Measurements from ENCODE around the gene RASA4B.
"Not testable (repeated sequence)": the region's sequence is repeated elsewhere in the genome, so short reads cannot be mapped to it uniquely, and the experiment has no call there.

RASA4B gene

DNA sequence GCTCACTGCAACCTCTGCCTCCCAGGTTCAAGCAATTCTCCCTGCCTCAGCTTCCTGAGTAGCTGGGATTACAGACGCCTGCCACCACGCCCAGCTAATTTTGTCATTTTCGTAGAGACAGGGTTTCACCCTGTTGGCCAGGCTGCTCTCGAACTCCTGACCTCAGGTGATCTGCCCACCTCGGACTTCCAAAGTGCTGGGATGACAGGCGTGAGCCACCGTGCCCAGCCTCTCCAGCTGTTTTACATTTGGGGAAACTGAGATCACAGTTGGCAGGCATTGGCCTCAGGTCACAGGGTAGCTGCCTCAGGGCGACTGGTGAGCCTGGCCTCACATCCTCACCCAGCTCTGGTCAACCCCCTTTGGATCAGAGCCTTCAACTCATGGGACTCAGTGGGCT is 7.0 kb downstream of the RASA4B start:
- DNase-seq: not testable (repeated sequence)

DNA sequence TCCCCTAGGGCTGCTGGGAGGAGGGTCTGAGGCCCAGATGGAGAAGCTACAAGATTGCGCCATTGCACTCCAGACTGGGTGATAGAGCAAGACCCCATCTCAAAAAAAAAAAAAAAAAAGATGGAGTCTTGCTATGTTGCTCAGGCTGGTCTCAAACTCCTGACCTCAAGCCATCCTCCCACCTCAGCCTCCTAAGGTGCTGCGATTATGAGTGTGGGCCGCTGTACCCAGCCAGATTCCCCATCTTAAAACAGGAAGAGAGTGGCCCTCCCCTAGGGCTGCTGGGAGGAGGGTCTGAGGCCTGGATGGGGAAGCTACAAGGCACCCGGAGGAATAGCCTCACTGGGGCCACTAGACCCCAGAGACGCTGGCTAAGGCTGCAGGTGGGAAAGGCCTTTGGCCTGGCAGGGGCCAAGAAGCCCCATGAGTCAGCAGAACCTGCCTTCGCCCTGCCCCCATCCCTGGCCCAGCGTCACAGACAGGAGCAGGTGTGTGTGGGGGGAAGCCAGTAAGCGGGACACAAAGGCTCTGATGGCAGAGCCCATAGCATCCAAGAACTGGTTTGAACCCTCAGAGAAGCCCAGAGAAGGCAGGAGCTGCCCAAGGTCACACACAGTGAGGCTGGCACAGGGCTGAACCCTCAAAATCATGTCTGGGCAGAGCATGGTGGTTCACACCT is 10.0 kb downstream of the RASA4B start:
- not testable (repeated sequence) for DNase-seq

DNA sequence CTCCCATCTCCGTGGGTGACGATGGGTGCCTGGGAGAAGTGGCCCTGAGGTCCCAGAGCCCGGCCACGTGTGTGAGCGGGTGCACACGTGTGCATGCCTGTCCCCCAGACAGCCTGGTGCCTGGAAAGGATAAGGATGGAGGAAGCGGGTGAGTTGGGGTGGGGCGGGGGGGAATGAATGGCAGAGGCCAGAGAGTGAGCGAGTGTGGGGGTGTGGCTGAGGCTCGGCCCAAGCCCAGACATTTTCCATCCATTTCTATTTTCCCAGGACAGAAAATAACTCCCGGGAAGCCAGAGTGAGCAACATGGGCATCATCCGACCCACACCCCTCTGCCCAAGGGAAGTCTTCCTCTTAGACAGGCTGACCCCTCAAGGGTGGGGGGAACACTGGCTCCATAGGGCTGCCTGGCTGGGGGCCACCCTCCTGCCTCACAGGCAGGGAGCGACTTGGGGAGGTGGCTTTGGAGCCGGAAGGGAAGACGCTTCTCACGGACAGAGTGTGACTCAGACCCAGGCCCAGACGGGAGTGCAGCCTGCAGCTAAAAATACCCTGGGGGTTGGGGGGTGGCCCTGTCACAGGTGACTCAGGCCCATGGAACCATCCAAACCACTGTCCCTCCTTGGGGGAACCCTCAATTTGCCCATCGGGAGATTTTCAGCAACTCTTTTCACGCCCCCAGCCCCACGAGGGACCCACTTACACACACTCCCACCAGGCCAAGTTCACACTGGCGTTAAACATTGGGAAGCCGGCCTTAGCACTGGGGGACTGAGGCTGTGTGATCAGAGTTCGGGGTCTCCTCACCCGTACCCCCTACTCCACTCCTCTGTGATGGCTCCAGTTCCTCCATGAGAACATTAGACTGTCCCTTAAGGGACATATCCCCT is 12.0 kb downstream of the RASA4B start:
- DNase-seq: not testable (repeated sequence)

DNA sequence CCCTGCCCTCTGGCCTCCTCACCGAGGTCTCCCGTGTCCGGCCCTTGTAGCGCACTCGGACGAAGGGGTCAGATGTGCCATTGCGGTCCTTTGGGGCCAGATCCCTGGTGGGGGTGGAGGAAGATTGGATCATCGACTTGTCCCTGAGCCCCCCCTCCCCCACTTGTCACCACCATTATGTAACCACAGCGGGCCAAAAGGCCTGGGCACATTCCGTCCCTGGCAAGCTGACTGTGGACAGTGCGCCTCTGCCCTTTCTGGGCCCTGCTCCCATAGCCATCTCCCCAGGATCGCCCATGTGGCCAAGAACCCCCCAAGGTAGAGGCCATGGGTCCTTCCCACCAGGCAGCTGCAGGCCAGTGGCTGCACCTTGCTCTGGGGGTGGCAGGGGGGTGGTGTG is 14.4 kb downstream of the RASA4B start:
- not testable (repeated sequence) for DNase-seq

DNA sequence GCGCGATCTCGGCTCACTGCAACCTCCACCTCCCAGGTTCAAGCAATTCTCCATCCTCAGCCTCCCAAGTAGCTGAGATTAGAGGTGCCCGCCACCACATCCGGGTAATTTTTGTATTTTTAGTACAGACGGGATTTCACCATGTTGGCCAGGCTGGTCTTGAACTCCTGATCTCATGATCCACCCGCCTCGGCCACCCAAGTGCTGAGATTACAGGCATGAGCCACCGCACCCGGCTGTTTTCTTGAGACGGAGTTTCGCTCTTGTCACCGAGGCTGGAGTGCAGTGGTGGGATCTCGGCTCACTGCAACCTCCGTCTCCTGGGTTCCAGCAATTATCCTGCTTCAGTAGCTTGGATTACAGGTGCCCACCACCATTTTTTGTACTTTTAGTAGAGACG is 19.3 kb downstream of the RASA4B start:
- not testable (repeated sequence) for DNase-seq

DNA sequence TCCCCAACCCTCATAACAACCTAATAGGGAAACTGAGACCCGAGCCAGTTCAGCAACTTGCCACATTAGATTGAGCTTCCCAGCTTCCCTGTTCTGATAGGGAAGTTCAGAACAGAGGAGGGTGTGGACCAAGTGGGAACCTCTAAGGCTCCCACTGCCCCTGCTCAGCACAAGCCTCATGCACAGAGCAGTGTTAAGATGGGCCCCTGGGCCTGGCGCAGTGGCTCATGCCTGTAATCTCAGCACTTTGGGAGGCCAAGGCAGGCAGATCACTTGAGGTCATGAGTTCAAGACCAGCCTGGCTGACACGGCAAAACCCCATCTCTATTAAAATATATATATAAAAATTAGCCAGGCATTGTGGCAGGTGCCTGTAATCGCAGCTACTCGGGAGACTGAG is 20.3 kb downstream of the RASA4B start:
- DNase-seq: not testable (repeated sequence)

DNA sequence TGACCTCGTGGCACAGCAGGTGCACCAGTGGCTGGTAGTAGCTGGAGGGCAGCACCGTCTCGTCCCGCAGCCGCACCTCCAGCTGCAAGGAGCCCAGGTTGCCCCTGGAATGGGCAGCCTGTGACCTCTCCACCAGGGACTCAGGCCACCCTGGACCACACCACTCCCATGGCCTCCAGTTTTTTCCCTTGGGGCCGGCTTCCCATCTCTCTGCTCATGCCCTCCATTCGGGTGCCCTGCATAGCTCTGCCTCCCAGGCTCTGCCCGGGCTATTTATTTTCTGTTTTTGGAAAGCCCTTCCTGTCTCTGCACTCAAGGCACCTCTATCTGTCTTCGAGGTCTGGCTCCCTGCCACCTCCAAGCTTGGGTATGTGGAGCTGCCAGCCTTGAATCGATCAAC is 20.7 kb downstream of the RASA4B start:
- not testable (repeated sequence) for DNase-seq

DNA sequence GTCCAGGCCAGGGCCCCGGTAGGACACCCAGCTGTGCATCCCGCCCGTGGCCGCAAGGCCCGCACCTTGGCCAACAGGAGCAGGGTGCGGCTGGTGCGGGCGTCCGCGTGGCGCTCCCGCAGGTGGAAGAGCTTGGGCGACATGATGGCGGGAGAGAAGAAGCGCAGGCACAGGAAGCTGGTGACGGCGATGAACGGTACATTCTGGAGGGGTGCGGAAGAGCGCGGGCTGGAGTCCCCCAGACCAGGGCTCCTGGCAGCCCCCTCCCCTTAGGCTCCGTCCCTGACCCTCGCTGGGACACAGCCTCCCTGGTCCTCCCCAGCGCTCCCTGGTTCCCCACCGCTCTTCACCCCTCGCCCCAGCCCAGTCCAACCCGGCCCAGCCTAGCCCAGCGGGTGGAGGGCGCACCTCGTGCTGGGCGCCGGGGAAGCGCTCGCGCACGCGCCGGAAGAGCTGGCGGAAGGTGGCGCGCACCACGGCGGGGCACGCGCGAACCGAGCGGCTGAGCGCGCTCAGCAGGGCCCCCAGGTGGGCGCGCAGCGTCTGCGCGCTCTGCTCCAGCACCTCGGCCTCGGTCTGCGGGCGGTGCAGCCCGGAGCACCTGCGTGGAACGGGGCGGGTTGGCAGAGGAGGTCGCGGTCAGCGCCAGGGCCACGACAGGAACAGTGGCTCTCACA is 23.0 kb downstream of the RASA4B start:
- DNase-seq: not testable (repeated sequence)

DNA sequence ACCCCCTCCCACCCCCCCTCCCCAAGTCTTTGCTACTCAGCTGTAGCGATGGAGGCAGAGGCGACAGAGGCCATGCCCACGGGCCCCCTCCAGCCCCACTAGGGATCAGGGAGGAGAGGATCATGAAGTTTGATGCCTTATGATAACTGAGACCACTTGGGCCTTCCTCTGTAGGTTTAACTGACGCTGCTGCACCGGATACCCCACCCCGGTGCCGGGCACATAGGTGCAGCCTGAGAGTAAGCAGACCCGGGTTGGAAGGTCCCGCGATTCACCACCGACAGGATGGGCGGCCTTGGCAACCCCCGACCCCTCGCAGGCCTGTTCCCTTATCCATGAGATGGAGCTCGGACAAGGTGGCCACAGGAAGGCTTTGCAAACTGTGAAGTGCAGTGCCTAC is 23.6 kb downstream of the RASA4B start:
- DNase-seq: not testable (repeated sequence)

DNA sequence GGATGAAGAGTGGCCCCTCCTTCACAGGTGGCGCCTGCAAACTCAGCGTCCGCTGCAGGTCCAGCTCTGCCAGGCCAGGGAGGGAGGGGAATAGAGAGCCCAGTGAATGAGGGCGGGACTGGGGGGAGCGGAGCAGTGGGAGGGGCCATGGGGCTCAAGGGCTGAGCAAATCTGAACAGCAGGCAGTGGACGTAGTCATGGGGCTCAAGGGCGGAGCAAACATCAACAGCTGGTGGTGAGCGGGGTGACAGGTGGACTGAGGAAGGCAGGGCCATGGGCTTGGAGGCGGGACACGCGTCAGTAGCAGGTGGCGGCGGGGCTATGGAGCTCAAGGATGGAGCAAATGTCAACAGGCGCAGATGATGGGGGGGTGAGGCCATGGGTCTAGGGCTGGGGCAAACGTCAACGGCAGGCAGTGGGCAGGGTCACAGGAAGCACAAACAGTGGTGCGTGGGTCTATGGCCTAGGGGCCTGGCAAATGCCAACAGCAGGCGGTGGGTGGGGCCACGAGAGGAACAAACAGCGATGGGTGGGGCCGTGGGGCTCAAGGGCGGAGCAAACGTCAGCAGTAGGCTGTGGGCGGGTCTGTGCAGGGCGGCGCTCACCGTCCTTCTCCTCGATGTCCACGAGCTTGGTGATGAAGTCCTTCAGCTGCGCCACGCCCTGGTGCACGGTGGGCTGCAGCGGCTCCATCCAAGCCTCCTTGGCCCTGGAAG is 24.2 kb downstream of the RASA4B start:
- not testable (repeated sequence) for DNase-seq

DNA sequence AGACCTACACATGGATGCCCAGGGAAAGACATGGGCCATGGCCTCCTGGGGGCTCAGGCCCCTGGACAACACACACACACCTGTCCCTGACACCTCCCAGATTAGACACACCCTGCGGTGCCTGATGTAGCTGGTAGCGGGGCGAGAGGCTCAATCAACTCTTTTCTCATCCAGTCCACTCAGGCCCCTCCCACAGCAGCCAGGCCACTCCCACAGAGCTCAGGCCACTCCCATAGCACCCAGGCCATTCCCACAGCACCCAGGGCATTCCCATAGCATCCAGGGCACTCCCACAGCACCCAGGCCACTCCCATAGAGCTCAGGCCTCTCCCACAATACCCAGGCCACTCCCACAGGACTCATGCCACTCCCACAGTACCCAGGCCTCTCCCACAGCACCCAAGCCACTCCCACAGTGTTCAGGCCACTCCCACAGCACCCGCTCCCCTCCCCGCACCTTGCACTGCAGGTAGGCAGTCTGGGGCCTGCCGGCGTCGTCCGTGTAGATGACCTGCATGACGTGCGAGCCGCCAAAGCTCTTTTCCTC is 27.0 kb downstream of the RASA4B start:
- peak; percentile 87 for DNase-seq

DNA sequence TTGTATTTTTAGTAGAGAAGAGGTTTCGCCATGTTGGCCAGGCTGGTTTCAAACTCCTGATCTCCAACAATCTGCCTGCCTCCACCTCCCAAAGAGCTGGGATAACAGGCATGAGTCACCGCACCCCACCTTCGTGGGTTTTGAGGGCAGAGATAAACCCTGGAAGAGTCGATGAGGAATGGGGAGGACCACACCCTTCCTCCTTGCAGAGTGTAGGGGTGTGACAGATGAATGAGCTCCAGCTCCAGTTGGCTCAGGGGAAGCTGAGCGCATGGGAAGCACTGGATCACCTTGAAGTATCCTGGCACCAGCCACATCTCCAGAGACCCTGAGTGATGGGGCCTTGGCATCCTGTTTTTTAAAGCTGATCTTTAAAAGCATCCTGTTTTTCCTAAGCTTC is 33.3 kb downstream of the RASA4B start:
- not testable (repeated sequence) for DNase-seq

DNA sequence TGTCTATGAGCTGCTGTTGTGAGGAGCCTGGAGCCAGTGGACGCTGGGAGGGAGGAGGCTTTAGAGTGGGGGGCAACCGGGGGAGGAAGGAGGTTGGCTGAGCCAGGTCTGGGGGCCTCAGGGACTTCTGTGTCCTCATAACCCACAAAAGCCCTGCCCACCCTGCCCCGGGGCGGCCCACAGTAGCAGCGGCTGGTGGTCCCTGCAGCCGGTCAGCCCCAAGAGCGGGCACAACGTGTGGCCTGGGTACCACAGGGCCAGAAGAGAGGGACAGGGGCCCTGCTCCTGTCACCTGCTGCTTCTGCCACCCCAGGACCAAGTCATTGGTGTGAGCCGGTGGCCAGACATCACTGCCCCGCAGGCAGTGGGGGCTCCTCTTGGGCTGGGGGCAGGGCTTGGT is 35.6 kb downstream of the RASA4B start:
- DNase-seq: not testable (repeated sequence)

DNA sequence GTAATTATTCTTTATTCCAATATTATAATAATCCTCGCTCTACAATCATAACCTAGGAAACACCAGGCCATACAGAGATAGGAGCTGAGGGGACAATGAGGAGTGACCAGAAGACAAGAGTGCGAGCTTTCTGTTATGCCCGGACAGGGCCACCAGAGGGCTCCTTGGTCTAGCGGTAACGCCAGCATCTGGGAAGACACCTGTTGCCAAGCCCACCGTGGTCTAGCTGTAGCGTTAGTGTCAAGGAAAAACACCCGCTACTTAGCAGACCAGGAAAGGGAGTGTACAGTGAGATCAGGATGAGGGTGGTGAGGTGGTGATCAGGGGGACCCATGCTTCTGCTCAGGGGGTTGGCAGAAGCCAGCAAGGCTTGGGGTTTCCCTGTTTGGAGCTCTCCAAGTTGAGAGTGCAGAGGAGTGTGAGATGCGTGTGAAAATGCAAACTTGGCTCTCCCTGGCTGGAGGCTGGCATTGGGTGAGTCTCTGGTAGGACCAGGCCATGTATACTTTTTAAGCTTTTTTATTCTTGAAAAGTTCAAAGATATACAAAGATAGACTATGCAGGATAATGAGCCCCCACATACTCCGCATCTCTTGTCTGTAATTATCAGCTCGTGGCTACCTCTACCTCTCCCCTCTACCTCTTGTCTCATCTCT is 37.5 kb downstream of the RASA4B start:
- DNase-seq: peak; percentile 58

DNA sequence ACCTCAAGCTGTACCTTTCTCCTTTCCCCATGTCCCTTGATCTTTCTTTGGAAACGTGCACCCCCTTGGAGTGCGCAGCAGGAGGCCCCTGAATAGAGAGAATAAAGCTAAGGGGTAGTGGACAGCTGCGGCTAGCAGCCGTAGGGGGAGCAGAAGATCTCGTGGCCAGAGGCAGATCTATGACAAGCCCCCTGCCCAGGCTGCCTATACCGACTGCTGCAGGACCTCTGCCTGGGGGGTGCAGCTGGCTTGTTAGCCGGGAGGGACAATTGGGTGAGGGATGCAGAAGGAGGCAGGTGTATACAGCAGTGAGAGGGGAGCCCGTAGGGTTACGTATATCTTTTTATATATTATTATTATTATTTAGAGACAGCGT is 38.4 kb downstream of the RASA4B start:
- not testable (repeated sequence) for DNase-seq

DNA sequence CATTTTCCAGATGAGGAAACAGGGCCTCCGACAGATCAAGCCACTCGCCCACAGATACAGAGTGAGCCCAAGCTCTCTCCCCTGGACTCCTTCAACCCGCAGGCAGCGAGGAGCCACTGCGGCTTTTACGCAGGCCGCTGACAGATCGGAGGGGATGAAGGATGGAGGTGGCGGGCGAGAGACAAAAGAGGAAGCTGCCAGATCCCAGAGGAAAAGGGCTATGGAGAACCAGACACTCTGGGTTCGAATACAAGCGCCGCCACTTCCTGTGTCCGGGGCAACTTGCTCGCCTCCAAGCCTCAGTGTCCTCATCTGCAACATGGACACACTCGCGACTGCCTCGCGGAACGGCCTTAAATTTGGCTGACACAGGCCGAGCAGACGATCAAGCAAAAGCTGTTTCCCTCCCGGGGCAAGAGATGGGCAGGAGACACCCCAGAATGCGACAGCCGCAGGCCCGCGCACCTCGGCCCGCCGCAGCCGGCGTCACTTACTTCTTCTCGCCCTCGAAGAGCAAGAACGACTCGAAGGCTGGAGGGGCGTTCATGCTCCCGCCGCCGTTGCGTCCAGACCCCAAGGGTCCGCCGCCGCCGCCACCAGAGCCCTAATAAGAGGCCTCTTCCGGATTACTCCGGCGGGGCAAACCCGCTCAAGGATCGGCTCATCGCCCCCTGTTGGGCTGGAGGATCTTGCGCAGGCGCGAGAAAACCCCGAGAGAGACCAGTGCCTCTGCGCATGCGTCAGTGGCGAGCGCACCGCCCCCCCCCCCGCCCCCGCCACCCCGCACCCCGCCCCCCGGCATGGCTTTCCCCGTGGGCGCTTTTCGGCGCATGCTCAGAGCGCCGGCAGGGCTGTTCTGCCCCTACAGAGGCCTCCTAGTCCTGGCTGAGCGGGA is 39.0 kb downstream of the RASA4B start, which contains the start of gene POLR2J:
Gene POLR2J (minus strand): TSS at position 609 of the 895 bp plus-strand sequence. CDS start 62 bp downstream, at position 547.
- peak; percentile 92 for DNase-seq

DNA sequence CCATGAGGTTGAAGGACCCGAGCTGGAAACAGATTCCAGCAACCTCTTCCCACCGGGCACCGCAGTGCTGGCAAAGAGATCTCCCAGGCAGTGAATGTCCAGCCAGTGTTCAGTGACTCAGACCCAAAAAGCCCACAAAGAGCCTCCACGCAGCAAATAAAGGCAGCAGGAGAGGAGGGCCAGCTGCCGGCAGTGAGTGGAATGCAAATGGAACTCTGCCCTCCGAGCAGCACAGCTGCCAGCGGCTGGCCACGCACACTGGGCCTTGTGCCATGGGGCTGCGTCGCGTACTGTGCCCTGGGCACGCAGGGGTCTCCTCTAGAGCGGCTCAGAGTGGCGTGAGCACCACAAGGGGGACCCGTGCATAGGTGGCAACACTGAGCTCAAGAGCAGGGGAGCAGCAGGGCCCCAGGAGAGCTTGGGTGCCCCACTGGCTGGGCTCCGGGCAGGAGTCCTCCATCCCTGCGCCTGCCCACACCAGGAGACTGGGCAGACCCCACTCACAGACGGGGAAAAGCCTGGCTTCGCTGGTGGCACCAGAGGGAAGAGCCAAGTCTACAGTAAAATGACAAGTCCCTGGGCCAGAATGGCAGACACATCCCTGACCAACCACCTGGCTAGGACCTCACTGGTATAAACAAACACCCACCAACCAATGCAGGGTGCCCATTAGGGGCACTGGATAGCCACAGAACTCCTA is 42.7 kb downstream of the RASA4B start:
- DNase-seq: not testable (repeated sequence)

DNA sequence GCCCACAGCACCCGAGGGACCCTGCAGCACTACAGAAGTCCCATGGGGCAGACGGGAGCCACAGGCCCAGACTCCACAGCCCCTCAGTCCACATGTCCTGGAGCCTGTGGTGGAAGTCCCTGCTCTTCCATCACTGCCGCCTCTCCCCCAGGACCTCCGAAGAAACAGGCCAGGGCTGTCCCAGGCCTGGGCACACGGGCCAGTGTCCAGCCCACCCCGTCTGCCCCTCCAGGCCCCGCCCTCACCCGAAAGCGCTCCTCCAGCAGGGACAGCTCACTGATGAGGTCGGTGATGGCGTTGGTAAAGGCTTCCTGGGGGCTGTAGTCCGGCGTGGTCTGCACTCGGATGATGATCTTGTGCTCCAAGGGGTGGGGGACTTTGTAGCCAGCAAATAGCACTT is 43.5 kb downstream of the RASA4B start:
- DNase-seq: not testable (repeated sequence)

DNA sequence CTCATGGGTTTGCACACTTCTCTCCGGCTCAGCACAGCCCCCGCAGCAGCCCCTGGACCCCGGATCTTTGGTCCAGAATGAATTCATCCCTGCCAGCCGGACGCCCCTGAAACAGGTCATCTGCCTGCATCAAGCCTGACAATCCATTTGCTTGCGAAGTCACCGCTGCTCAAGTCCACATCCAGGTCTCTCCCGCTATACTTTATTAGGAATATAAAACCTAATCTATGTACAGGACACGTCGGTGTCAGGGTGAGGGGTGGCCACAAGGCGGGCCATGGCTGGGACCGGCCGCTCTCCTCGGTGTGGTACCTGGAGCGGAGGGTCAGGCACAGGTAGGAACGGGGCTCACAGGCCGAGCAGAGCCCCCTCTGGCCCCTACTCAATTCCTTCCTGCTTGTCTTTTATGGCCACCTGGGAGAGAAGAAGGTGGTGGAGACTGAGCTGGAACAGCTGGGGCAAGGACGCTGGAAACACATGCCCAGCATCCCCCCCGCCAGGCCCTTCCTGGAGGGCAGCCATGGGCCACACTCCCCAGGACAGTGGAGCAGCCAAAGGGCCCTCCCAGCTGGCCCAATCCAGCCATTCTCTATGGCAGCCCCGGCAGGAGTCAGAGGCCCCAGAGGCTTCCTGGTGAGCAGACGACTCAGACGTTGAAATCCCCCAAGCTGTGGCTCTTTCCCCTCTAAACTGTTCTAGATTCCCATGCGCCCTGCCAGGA is 44.1 kb downstream of the RASA4B start:
- DNase-seq: no peak
